Measurements from ENCODE around the gene CRYAB. TPM values are rescaled to one million over a fixed set of nuclear protein-coding genes. Genes with fewer than 3 reads are reported as not detected.

The CRYAB gene
- 100 to 1,000 TPM; 325 to 387 TPM for total RNA-seq

- DNase-seq (ENCODE audit: low spot score) (peak; percentile 87), ATAC-seq (ENCODE audit: insufficient number of reproducible peaks, low FRiP score, low read depth) (peak; percentile 72)
- peak within 1 kb of the TSS; percentile 99 to 100 for H3K27ac ChIP-seq
- no peak for TF ChIP-seq CTCF (IDR thresholded peaks at IDR 0.05)
- H3K27me3 ChIP-seq (replicated peaks; ENCODE audit: insufficient read depth): no peaks in the 10 kb centered on the region
- H3K9me3 ChIP-seq: no peaks in the 10 kb centered on the region
- peak within 1 kb of the TSS; percentile 76 for H3K4me3 ChIP-seq
- H3K36me3 ChIP-seq: no peaks in the 10 kb centered on the region
- H3K4me1 ChIP-seq (ENCODE audit: control insufficient read depth in 1 of 2, low read depth in 2 of 2): peaks cover 7 to 38% of the 10 kb centered on the region in 2 donors
Observed at GRCh38 chr11:111911563-111912401, at the start of gene CRYAB. Gene CRYAB (minus strand): TSS chr11:111911770. CDS start chr11:111911724, 46 bp downstream.

DNA sequence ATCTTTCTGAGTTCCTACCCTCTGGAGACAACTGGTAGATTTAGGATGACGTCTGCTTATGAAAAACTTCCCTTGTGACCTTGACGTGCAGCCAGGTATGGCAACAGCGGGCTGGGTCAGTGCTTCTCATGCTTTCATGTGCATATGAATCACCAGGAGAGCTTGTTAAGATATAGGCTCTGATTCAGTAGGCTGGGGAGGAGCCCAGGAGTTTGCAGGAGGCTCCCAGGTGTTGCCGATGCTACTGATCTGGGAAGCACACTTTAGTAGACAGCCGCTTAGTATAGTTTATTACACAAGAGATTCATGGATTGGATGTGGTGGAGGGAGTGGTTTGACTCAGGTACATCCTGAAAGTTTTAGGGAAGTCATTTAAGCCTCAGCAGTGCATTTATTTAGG is 49.3 kb upstream of the CRYAB start:
- Histone ChIP-seq H3K4me3 (no peak overlapping the region), H3K27me3 (replicated peaks; ENCODE audit: insufficient read depth) (no peaks in the 10 kb centered on the region), H3K36me3 (no peaks in the 10 kb centered on the region), H3K4me1 (ENCODE audit: control insufficient read depth in 1 of 2, low read depth in 2 of 2) (no peaks in the 10 kb centered on the region), H3K9me3 (no peaks in the 10 kb centered on the region), H3K27ac (no peak overlapping the region)
- no peak for TF ChIP-seq CTCF (IDR thresholded peaks at IDR 0.05)
- no peak for DNase-seq (ENCODE audit: low spot score)
- ATAC-seq (ENCODE audit: insufficient number of reproducible peaks, low FRiP score, low read depth): no peak

GRCh38 chr11:111957663-111958444 is 46.3 kb upstream of the CRYAB start:
- Histone ChIP-seq H3K4me1 (ENCODE audit: control insufficient read depth in 1 of 2, low read depth in 2 of 2) (no peaks in the 10 kb centered on the region), H3K4me3 (no peak overlapping the region), H3K9me3 (no peaks in the 10 kb centered on the region), H3K27me3 (replicated peaks; ENCODE audit: insufficient read depth) (no peaks in the 10 kb centered on the region), H3K36me3 (no peaks in the 10 kb centered on the region), H3K27ac (no peak overlapping the region)
- TF ChIP-seq CTCF (IDR thresholded peaks at IDR 0.05): no peak
- ATAC-seq (ENCODE audit: insufficient number of reproducible peaks, low FRiP score, low read depth) (no peak), DNase-seq (ENCODE audit: low spot score) (no peak)

DNA sequence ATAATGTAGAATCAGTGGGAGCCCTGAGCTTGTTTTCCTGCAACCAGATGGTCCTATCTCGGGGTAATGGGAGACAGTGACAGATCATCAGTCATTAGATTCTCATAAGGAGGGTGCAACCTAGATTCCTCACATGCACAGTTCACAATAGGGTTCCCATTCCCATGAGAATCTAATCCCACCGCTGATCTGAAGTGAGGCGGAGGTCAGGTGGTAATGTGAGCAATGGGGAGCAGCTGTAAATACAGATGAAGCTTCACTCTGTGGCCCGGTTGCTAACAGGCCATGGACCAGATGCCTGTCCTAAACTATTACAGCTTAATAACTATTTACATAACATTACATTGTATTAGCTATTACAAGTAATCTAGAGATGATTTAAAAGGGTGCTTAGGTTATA is 42.6 kb upstream of the CRYAB start:
- no peaks in the 10 kb centered on the region for H3K36me3 ChIP-seq
- DNase-seq (ENCODE audit: low spot score) (no peak), ATAC-seq (ENCODE audit: insufficient number of reproducible peaks, low FRiP score, low read depth) (no peak)
- no peaks in the 10 kb centered on the region for H3K9me3 ChIP-seq
- no peak for TF ChIP-seq CTCF (IDR thresholded peaks at IDR 0.05)
- H3K4me3 ChIP-seq: no peak overlapping the region
- H3K4me1 ChIP-seq (ENCODE audit: control insufficient read depth in 1 of 2, low read depth in 2 of 2): peaks cover 0 to 5% of the 10 kb centered on the region in 2 donors
- H3K27me3 ChIP-seq (replicated peaks; ENCODE audit: insufficient read depth): no peaks in the 10 kb centered on the region
- H3K27ac ChIP-seq: no peak overlapping the region

DNA sequence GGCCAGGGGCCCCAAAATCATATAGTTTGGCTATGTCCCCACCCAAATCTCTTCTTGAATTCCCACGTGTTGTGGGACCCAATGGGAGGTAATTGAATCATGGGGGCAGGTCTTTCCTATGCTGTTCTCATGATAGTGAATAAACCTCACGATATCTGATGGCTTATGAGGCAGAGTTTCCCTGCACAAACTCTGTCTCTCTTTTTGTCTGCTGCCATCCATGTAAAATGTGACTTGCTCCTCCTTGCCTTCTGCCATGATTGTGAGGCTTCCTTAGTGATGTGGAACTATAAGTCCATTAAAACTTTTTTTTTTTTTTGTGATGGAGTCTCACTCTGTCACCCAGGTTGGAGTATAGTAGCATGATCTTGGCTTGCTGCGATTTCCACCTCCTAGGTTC is 40.0 kb upstream of the CRYAB start:
- no peak for TF ChIP-seq CTCF (IDR thresholded peaks at IDR 0.05)
- Histone ChIP-seq H3K36me3 (no peaks in the 10 kb centered on the region), H3K27me3 (replicated peaks; ENCODE audit: insufficient read depth) (no peaks in the 10 kb centered on the region), H3K4me1 (ENCODE audit: control insufficient read depth in 1 of 2, low read depth in 2 of 2) (peaks cover 0 to 15% of the 10 kb centered on the region in 2 donors), H3K27ac (no peak overlapping the region), H3K4me3 (no peak overlapping the region), H3K9me3 (no peaks in the 10 kb centered on the region)
- ATAC-seq (ENCODE audit: insufficient number of reproducible peaks, low FRiP score, low read depth) (no peak), DNase-seq (ENCODE audit: low spot score) (no peak)

Measured in thoracic aorta (tissue), 2 donors.